DOHH2 (cell line): ENCODE results near the gene NAE1.

ENCODE experiments used
- EZH2phosphoT487 ChIP-seq: fragments of 200-600 bp; sonication (generic); IDR thresholded peaks from 2 replicates; pipeline ENCODE4 v1.6.1; 2017; ENCODE audit warnings: borderline replicate concordance, mild to moderate bottlenecking, antibody characterized with exemption, low read length, moderate library complexity, mixed read lengths
- TF ChIP-seq, protein P1 (sequence below): fragments of 200-600 bp; sonication (generic); IDR thresholded peaks from one replicate; pipeline ENCODE4 v1.5.1; 2014; ENCODE audit warnings: antibody characterized with exemption, mild to moderate bottlenecking, low read depth, low read length; ENCODE audit not compliant: poor library complexity, severe bottlenecking

DNA sequence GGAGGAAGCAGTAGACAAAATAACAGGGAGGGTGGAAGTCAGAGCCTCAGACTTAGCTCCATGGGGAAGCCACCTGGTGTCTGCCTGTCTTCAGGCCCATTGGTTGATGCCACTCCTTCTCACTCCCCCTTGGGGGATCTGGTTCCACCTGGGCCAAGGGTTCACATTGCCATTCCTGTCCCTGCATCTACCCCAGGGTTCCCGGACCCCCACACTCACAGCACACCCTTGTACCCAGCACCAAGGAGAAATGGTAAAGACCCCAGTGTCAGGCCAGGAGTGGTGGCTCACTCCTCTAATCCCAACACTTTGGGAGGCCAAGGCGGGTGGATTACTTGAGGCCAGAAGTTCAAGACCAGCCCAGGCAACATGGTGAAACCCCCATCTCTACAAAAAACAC is 12.4 kb upstream of the NAE1 start:
- TF ChIP-seq, protein P1, sequence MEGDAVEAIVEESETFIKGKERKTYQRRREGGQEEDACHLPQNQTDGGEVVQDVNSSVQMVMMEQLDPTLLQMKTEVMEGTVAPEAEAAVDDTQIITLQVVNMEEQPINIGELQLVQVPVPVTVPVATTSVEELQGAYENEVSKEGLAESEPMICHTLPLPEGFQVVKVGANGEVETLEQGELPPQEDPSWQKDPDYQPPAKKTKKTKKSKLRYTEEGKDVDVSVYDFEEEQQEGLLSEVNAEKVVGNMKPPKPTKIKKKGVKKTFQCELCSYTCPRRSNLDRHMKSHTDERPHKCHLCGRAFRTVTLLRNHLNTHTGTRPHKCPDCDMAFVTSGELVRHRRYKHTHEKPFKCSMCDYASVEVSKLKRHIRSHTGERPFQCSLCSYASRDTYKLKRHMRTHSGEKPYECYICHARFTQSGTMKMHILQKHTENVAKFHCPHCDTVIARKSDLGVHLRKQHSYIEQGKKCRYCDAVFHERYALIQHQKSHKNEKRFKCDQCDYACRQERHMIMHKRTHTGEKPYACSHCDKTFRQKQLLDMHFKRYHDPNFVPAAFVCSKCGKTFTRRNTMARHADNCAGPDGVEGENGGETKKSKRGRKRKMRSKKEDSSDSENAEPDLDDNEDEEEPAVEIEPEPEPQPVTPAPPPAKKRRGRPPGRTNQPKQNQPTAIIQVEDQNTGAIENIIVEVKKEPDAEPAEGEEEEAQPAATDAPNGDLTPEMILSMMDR: no peak
- TF ChIP-seq EZH2phosphoT487: no peak
